ENCODE data around the gene CCSER1. TPM values are rescaled to one million over a fixed set of nuclear protein-coding genes. Genes with fewer than 3 reads are reported as not detected.
A peak's percentile ranks its signal among the peaks of the same experiment; 100 is the strongest.

The CCSER1 gene
- total and polyA plus RNA-seq, 2 of the 8 experiments (the other 6 are each of a cell fraction or from before 2014, with no cell fraction given) = 0.26 to 0.84 TPM

DNA sequence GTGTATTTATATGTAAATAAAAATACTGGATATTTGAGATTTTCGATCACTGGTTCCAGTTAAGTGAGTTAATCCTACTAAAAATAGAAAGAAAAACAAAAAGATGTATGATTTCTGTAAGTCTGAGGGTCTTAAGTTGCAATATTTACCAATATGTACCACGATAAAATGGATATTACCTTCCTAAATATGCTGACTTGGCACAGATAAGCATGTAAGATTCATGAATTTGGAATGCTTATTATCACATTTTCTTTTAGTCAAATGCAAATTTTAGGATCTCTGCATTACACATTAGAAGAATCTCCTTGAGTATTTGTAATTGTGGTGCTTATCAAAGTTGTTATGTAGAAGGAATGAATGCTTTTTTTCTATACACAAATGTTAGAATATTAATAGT, 1158.3 kb downstream of the CCSER1 start:
- H3K36me3 ChIP-seq (ENCODE audit: control insufficient read depth in 2 of 4, insufficient read depth in 4 of 4, low read length in 3 of 4) = no peaks in the 10 kb centered on the region
- no peak overlapping the region for H3K4ac ChIP-seq (replicated peaks; ENCODE audit: insufficient read length, low read depth, low read length)
- H4K5ac ChIP-seq (ENCODE audit: insufficient read length, low read depth, low read length) = no peak overlapping the region
- H3K79me2 ChIP-seq (ENCODE audit: control insufficient read depth in 1 of 2, insufficient read depth in 2 of 2, low read length in 2 of 2) = no peaks in the 10 kb centered on the region
- H2AFZ ChIP-seq (ENCODE audit: low read length) = no peak overlapping the region
- no peak overlapping the region for H4K91ac ChIP-seq (replicated peaks; ENCODE audit: insufficient read length, low read length)
- no peaks in the 10 kb centered on the region for H4K20me1 ChIP-seq (replicated peaks in 1 of 2; ENCODE audit: control insufficient read depth in 1 of 2, insufficient read depth in 2 of 2, low read length in 2 of 2)
- TF ChIP-seq MAFK (IDR thresholded peaks at IDR 0.05; ENCODE audit: low read depth, low read length) = peak; percentile 68; the same call in 1 of the 2 replicates
- TF ChIP-seq, protein P1, sequence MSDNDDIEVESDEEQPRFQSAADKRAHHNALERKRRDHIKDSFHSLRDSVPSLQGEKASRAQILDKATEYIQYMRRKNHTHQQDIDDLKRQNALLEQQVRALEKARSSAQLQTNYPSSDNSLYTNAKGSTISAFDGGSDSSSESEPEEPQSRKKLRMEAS (IDR thresholded peaks at IDR 0.05) = no peak
- H2BK20ac ChIP-seq (ENCODE audit: low read length) = no peak overlapping the region
- H3K27me3 ChIP-seq (replicated peaks in 1 of 4; ENCODE audit: control insufficient read depth in 3 of 4, extremely low read depth in 1 of 4, insufficient read depth in 3 of 4, low read length in 3 of 4) = no peaks in the 10 kb centered on the region
- no peak overlapping the region for H2AK5ac ChIP-seq (ENCODE audit: low read depth, low read length)
- WGBS, 2 experiments (ENCODE audit: extremely low coverage in 1 of 2, insufficient coverage in 1 of 2, insufficient read length in 1 of 2, insufficient replicate concordance in 2 of 2, low coverage in 1 of 2, low lambda C conversion rate in 2 of 2, missing lambda C conversion rate in 1 of 2) = 86% methylated on average over 2 of the region's 2 CpGs; no CpG with 5 or more reads in 1 of the 2 experiments
- ChIA-PET CTCF (ENCODE audit: partially characterized antibody) (no interaction called here), POLR2A (ENCODE audit: partially characterized antibody) (no interaction called here)
- H2BK12ac ChIP-seq (ENCODE audit: low read depth, low read length) = no peak overlapping the region
- H3K23ac ChIP-seq (ENCODE audit: insufficient read length) = no peak overlapping the region
- peaks cover 0 to 7% (median 0%) of the 10 kb centered on the region in 4 experiments; a peak in 2 of 7 replicates for H3K4me1 ChIP-seq (replicated peaks in 1 of 4; ENCODE audit: control insufficient read depth in 3 of 4, insufficient read depth in 4 of 4, low read length in 3 of 4)
- no peak overlapping the region for H3K56ac ChIP-seq (replicated peaks; ENCODE audit: insufficient read length, low read depth, low read length)
- no peak overlapping the region for H3K9ac ChIP-seq (replicated peaks in 1 of 4; ENCODE audit: extremely low read depth in 1 of 4, low read depth in 3 of 4, low read length in 3 of 4)
- H3K4me3 ChIP-seq (ENCODE audit: extremely low read depth in 1 of 4, insufficient read depth in 2 of 4, low read depth in 3 of 4, low read length in 4 of 4) = no peak overlapping the region
- no peak overlapping the region for H3K18ac ChIP-seq (ENCODE audit: extremely low read depth, low read length)
- H4K8ac ChIP-seq (ENCODE audit: extremely low read depth, insufficient read depth, low read length) = no peak overlapping the region
- DNase-seq (ENCODE audit: low read depth in 1 of 2, low spot score in 2 of 2) = no peak
- H2BK5ac ChIP-seq (ENCODE audit: low read depth, low read length) = no peak overlapping the region
- H2BK120ac ChIP-seq (replicated peaks; ENCODE audit: low read depth, low read length) = no peak overlapping the region
- H3K9me3 ChIP-seq (ENCODE audit: insufficient read depth in 2 of 2, low read depth in 1 of 2, low read length in 1 of 2) = no peaks in the 10 kb centered on the region
- H3K79me1 ChIP-seq (ENCODE audit: low read depth, low read length) = no peaks in the 10 kb centered on the region
- no peak for FAIRE-seq
- H3K27ac ChIP-seq (ENCODE audit: low read depth, low read length) = no peak overlapping the region
- no peak overlapping the region for H2BK15ac ChIP-seq (ENCODE audit: low read length)
- no peak overlapping the region for H3K4me2 ChIP-seq (ENCODE audit: insufficient read depth in 1 of 2, low read depth in 2 of 2, low read length in 2 of 2)
- no peak overlapping the region for H3K14ac ChIP-seq (ENCODE audit: insufficient read length)
- H3K23me2 ChIP-seq (ENCODE audit: low read depth, low read length) = no peaks in the 10 kb centered on the region
